Pancreas (tissue), 10 donors: ENCODE measurements around the gene ROBO1. TPM values are rescaled to one million over a fixed set of nuclear protein-coding genes. Genes with fewer than 3 reads are reported as not detected.

Experiments
- ATAC-seq, 4 donors: fragments of 200-7000 bp; cut with Tn5 transposase; one replicate each; pipeline versions ENCODE4 v1.8.0 to v1.9.1; 2020; ENCODE audit warnings: mild to moderate bottlenecking in 4 of 4, moderate library complexity in 4 of 4
- DNase-seq, 6 donors: peaks; one replicate each; pipeline ENCODE4 v3.0.0-alpha.2; 2020
- FAIRE-seq: peaks from 2 replicates; lab custom pipeline; 2012; peaks lifted over from hg19 to GRCh38; lab: Jason Lieb, UNC
- H3K27ac ChIP-seq, 4 donors: fragments of 200-600 bp; sonication (generic); 1 replicate in 3 of 4; 2 replicates in 1 of 4; pipeline versions ENCODE4 v1.5.0 to v1.8.0; 2020
- H3K27me3 ChIP-seq, 4 donors: fragments of 200-600 bp; one replicate each; pipeline ENCODE4 v1.8.0; 2021
- H3K36me3 ChIP-seq, 3 donors: fragments of 200-600 bp; sonication (generic) in 1 of 3; one replicate each; pipeline versions ENCODE4 v1.5.0 to v1.8.0; 2020 to 2021
- H3K4me1 ChIP-seq, 3 donors: fragments of 200-600 bp; one replicate each; pipeline ENCODE4 v1.8.0; 2021
- H3K4me3 ChIP-seq, 4 donors: fragments of 200-600 bp; sonication (generic) in 2 of 4; one replicate each; pipeline versions ENCODE4 v1.5.0 to v1.8.0; 2020 to 2021
- H3K9me3 ChIP-seq, 4 donors: fragments of 200-600 bp; one replicate each; pipeline ENCODE4 v1.8.0; 2021
- WGBS, 2 donors: extraction: QIAGEN DNeasy Blood & Tissue Kit; methylation state at CpG; one replicate each; pipeline ENCODE4 v1.1.7; 2013; 5-methylcytosine and 5-hydroxymethylcytosine counted together
- intact Hi-C, 3 donors: fragments of 100-400 bp; cut with DNase I; formaldehyde crosslinking; loops; one replicate each; pipeline versions ENCODE4 v1.11.1 to v1.14.2; 2022
- polyA plus RNA-seq, 2 donors: library from polyadenylated mRNA; stranded (reverse); fragments of 200-250 nt; gene quantifications; one replicate each; pipeline ENCODE4 v1.2.3, GENCODE V29; 2013
- total RNA-seq, 6 donors: library from RNA; stranded (reverse); fragmentation: NEBNext Ultra II Directional in 4 of 6; extraction: Animal tissue kit (Norgen Biotek cat#: 25700) in 4 of 6; gene quantifications; one replicate each; pipeline versions ENCODE4 v1.2.1 to v1.2.4, GENCODE V29; 2021 to 2023
- TF ChIP-seq, protein P1 (sequence below), 4 donors: fragments of 200-600 bp; sonication (generic) in 3 of 4; IDR thresholded peaks; one replicate each; pipeline versions ENCODE4 v1.5.0 to v1.8.0; 2021; ENCODE audit warnings: antibody characterized with exemption in 4 of 4
- donor health status: healthy with polysubstance abuse.
- donor health status: DM: no; HTN: no; CAD: no; lungs with moderate emphysema.
- donor health status: DM: no; HTN: no; CAD: no.
- donor health status: control.
- donor health status: control.
- donor health status: Bipolar disorder and iron deficiency.
- donor health status: DM: yes; HTN: yes; CAD: no.
- donor health status: DM: no; HTN: no; CAD: no.
- donor health status: DM: no; HTN: no; CAD: no.
- donor health status: DM: yes; HTN: yes; CAD: no.

Gene ROBO1
- total and polyA plus RNA-seq, 8 donors = 0.51 to 8.5 (median 2.8) TPM

DNA sequence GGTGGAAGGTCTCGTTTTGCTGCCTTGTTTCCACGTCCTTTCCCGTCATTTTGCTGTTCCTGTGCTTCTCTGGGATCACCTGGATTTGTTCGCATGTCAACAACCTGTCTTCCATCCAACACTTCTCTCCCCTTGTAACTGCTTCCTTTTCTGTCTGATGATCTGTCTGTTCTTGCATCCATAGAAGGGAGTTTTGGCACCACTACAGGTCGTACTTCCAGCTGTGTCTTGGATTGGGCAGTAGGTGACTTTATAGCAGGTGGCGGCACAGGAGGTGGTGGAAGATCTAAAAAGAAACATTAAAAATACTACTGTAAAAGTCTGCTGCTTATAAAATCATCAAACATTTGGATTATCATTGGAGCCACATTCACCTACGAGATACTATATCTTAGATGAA lies 1161.0 kb downstream of the ROBO1 start:
- Histone ChIP-seq H3K4me3 (no peak overlapping the region), H3K36me3 (no peaks in the 10 kb centered on the region), H3K27me3 (no peaks in the 10 kb centered on the region), H3K4me1 (no peaks in the 10 kb centered on the region), H3K27ac (no peak overlapping the region), H3K9me3 (no peaks in the 10 kb centered on the region)
- DNase-seq = no peak
- FAIRE-seq = no peak
- TF ChIP-seq, protein P1, sequence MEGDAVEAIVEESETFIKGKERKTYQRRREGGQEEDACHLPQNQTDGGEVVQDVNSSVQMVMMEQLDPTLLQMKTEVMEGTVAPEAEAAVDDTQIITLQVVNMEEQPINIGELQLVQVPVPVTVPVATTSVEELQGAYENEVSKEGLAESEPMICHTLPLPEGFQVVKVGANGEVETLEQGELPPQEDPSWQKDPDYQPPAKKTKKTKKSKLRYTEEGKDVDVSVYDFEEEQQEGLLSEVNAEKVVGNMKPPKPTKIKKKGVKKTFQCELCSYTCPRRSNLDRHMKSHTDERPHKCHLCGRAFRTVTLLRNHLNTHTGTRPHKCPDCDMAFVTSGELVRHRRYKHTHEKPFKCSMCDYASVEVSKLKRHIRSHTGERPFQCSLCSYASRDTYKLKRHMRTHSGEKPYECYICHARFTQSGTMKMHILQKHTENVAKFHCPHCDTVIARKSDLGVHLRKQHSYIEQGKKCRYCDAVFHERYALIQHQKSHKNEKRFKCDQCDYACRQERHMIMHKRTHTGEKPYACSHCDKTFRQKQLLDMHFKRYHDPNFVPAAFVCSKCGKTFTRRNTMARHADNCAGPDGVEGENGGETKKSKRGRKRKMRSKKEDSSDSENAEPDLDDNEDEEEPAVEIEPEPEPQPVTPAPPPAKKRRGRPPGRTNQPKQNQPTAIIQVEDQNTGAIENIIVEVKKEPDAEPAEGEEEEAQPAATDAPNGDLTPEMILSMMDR (IDR thresholded peaks at IDR 0.05) = no peak
- intact Hi-C loops = no loop called here
- 68 to 80% methylated on average over 7 of the region's 7 CpGs for WGBS, 2 donors
- ATAC-seq = no peak

DNA sequence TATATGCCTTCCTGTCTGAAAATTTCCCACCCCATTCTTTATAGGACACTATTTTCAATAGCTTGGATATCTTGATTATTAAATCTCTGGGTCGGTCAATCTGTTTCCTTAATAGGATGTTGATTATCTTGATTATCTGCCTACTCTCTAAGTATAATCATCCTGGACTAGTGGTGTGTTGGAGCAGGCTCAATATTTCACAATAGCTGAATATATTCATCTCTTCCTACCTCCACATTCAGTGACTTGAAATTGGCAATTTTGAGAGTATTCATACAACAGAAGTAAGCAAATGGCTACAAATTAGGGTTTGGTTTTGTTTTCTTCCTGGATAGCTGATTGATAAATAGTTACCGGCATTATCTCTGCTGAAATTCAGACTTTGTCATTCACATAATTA lies 1162.6 kb downstream of the ROBO1 start:
- FAIRE-seq (no peak), ATAC-seq (no peak), DNase-seq (no peak)
- Histone ChIP-seq H3K4me1 (no peaks in the 10 kb centered on the region), H3K9me3 (no peaks in the 10 kb centered on the region), H3K27ac (no peak overlapping the region), H3K27me3 (no peaks in the 10 kb centered on the region), H3K4me3 (no peak overlapping the region), H3K36me3 (no peaks in the 10 kb centered on the region)
- WGBS, 2 donors = 72 to 87% methylated on average over 2 of the region's 2 CpGs
- TF ChIP-seq, protein P1 (IDR thresholded peaks at IDR 0.05) = no peak
- intact Hi-C loops = no loop called here

DNA sequence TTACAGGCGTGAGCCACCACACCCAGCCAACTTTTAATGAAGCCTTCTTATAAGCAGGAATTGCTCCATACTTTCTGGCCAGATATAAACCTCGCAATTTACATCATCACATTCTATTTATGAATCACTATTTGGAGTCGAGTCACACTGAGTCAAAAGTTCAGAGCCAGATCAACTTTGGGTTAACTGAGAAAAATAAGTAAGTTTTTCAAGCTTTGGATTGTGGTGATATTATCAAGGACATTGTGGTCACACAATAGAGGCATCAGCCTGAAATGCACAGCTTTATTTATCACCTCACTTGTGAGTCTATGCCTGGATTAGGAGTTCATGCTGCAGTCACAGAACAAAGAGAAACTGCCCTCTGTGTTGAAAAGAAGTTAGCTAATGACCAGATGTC lies 1163.5 kb downstream of the ROBO1 start:
- no peak for FAIRE-seq
- no peak for ATAC-seq
- no peak overlapping the region for H3K4me3 ChIP-seq

DNA sequence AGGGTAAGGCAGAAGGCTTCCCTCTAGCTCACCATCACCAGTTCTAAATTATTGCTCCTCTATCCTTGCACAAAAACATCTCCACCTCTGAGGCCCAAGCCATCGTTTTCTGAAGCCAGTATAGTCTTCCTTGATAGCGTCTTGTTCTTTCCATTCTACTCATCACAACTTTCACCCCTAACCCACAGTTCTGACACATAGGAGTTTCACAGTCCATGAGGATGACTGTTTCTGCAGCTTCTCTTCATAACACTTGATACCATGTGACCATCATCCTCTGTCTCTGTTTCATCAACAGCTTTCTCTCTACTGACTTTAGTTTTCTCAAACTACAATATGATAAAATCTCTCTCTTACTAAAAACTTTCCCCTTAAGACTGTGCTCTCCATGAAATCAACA lies 1166.5 kb downstream of the ROBO1 start:
- FAIRE-seq = no peak
- Histone ChIP-seq H3K9me3 (no peaks in the 10 kb centered on the region), H3K36me3 (no peaks in the 10 kb centered on the region), H3K4me3 (no peak overlapping the region), H3K27ac (no peak overlapping the region), H3K4me1 (no peaks in the 10 kb centered on the region), H3K27me3 (no peaks in the 10 kb centered on the region)
- no peak for DNase-seq
- no peak for ATAC-seq
- TF ChIP-seq, protein P1 (IDR thresholded peaks at IDR 0.05) = no peak
- 61 to 64% methylated on average over 2 of the region's 2 CpGs for WGBS, 2 donors
- intact Hi-C loops = no loop called here

More for the DNA sequence above, 1163.5 kb downstream of the ROBO1 start:
- Histone ChIP-seq H3K9me3 (no peaks in the 10 kb centered on the region), H3K27me3 (no peaks in the 10 kb centered on the region), H3K36me3 (no peaks in the 10 kb centered on the region), H3K27ac (no peak overlapping the region), H3K4me1 (no peaks in the 10 kb centered on the region)
- 59 to 87% methylated on average over 3 of the region's 3 CpGs for WGBS, 2 donors
- DNase-seq = no peak
- TF ChIP-seq, protein P1 (IDR thresholded peaks at IDR 0.05) = no peak
- intact Hi-C loops = no loop called here

DNA sequence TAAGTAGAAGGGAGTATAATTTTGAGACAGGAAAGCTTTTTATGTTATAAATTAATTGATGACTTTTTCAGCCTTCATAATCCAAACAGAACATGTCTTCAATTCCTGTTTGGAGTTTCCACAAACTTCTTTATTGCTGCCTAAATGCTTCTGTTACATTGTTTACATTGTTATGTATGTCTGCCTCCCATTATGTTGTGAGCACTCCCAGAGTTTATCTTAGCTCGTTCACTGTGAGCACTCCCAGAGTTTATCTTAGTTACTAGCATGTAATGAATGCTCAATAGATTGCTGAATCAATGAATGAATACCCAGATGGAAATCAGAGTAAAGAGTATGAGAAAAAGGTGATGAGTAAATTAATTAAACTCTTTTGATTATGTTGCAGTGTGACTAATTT lies 1178.0 kb downstream of the ROBO1 start:
- no peak for ATAC-seq
- TF ChIP-seq, protein P1 (IDR thresholded peaks at IDR 0.05) = no peak
- Histone ChIP-seq H3K4me3 (no peak overlapping the region), H3K9me3 (no peaks in the 10 kb centered on the region), H3K27me3 (no peaks in the 10 kb centered on the region), H3K4me1 (no peaks in the 10 kb centered on the region), H3K27ac (no peak overlapping the region), H3K36me3 (no peaks in the 10 kb centered on the region)
- no peak for FAIRE-seq
- no peak for DNase-seq
- intact Hi-C loops = no loop called here
- WGBS, 2 donors = 7 to 16% methylated on average over 1 of the region's 1 CpG
